ENCODE data around the gene NT5DC2.
A peak's percentile ranks its signal among the peaks of the same experiment; 100 is the strongest.

The NT5DC2 gene

DNA sequence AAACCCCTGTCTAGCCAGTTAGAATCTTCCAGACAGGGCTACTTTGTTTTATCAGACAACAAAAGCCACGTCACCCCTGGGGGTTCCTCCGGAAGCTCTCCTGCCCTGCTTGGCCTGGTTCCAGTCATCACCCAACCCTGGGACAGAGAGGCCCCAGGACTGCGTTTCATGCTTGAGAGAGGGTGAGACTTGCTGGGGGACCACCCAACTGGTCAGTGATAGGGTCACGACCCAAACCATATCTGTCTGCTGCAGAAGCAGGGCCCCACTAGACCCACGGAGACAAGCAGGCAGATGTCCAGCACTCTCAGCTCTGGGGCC lies 1.2 kb downstream of the NT5DC2 start:
- H2AK5ac ChIP-seq (ENCODE audit: low read length), result peak overlapping the region; percentile 12
- peaks cover 32% of the 10 kb centered on the region for H3K79me1 ChIP-seq (ENCODE audit: low read length)
- no peak overlapping the region for H3K18ac ChIP-seq (ENCODE audit: low read length)
- peaks cover 12% of the 10 kb centered on the region for H3K36me3 ChIP-seq (ENCODE audit: control insufficient read depth, insufficient read depth, low read length)
- H2BK120ac ChIP-seq (ENCODE audit: low read depth, low read length), result no peak overlapping the region
- no peak overlapping the region for H4K5ac ChIP-seq (ENCODE audit: low read length)
- no peak overlapping the region for H4K8ac ChIP-seq (ENCODE audit: low read depth, low read length)
- peak; percentile 37 for DNase-seq
- peak overlapping the region; percentile 96 for H3K9ac ChIP-seq (ENCODE audit: low read length)
- peaks cover 38% of the 10 kb centered on the region for H3K79me2 ChIP-seq (ENCODE audit: control insufficient read depth, insufficient read depth, low read length)
- peak overlapping the region; percentile 84 for H3K4me3 ChIP-seq (ENCODE audit: low read length)
- H3K4me1 ChIP-seq (ENCODE audit: control insufficient read depth, low read depth, low read length), result peaks cover 8% of the 10 kb centered on the region
- peak overlapping the region; percentile 96 for H3K23ac ChIP-seq (ENCODE audit: low read length)
- H3K27me3 ChIP-seq (ENCODE audit: insufficient read depth, low read length, poor library complexity), result no peaks in the 10 kb centered on the region
- no peak overlapping the region for H2BK5ac ChIP-seq (ENCODE audit: low read length)
- H2BK15ac ChIP-seq (replicated peaks; ENCODE audit: low read depth), result no peak overlapping the region
- no peak overlapping the region for H3K4ac ChIP-seq (ENCODE audit: low read depth, low read length)
- peak overlapping the region; percentile 88 for H3K4me2 ChIP-seq (ENCODE audit: low read length)
- no peak overlapping the region for H3K27ac ChIP-seq (ENCODE audit: low read depth, low read length)
- H3K56ac ChIP-seq (ENCODE audit: low read length), result peak overlapping the region; percentile 95
- WGBS (ENCODE audit: extremely low coverage, insufficient coverage, low lambda C conversion rate), result no CpG with 5 or more reads among the region's 5 CpGs

DNA sequence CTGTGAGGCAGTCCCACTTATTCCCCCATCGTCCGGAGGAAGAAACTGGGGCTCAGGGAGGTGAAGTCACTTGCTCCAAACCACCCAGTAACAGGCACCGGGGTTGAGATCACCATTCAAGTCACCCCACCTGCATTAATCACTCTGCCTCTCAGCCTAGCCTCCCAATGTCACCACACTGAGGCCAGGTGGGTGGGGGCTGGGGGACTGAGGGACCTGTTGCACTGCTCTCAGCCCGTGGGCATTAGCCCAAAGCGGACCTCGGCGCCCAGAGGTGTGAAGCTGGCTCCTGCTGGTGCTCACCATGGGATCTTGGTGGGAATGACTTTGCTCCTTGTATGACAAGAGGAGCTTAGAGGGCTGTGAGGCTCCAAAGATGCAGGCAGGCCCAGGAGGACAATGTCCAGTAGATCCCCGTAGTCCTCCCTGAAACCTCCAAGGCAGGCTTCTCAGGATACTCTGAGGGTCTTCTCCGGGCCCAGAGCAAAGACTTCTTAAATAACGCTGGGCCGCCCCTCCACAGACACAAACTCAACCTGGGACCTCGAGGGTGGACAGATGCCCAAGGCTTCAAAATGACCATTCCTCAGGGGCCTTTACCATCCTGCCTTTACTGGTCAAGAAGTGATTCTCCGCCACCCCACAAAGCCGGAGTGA lies 1.7 kb downstream of the NT5DC2 start:
- H2BK5ac ChIP-seq (ENCODE audit: low read length), result no peak overlapping the region
- no peak overlapping the region for H2BK15ac ChIP-seq (replicated peaks; ENCODE audit: low read depth)
- H3K18ac ChIP-seq (ENCODE audit: low read length), result no peak overlapping the region
- no peak overlapping the region for H3K27ac ChIP-seq (ENCODE audit: low read depth, low read length)
- H3K4me3 ChIP-seq (ENCODE audit: low read length), result peak overlapping the region; percentile 16
- no peak overlapping the region for H3K23ac ChIP-seq (ENCODE audit: low read length)
- peaks cover 30% of the 10 kb centered on the region for H3K79me1 ChIP-seq (ENCODE audit: low read length)
- WGBS (ENCODE audit: extremely low coverage, insufficient coverage, low lambda C conversion rate), result no CpG with 5 or more reads among the region's 14 CpGs
- H3K9ac ChIP-seq (ENCODE audit: low read length), result peak overlapping the region; percentile 96
- no peak for DNase-seq
- H3K56ac ChIP-seq (ENCODE audit: low read length), result peak overlapping the region; percentile 95
- no peak overlapping the region for H2BK120ac ChIP-seq (ENCODE audit: low read depth, low read length)
- H3K4ac ChIP-seq (ENCODE audit: low read depth, low read length), result no peak overlapping the region
- H3K27me3 ChIP-seq (ENCODE audit: insufficient read depth, low read length, poor library complexity), result no peaks in the 10 kb centered on the region
- peak overlapping the region; percentile 88 for H3K4me2 ChIP-seq (ENCODE audit: low read length)
- H3K79me2 ChIP-seq (ENCODE audit: control insufficient read depth, insufficient read depth, low read length), result peaks cover 33% of the 10 kb centered on the region
- no peak overlapping the region for H4K8ac ChIP-seq (ENCODE audit: low read depth, low read length)
- H4K5ac ChIP-seq (ENCODE audit: low read length), result no peak overlapping the region
- H3K4me1 ChIP-seq (ENCODE audit: control insufficient read depth, low read depth, low read length), result peaks cover 7% of the 10 kb centered on the region
- H3K36me3 ChIP-seq (ENCODE audit: control insufficient read depth, insufficient read depth, low read length), result peaks cover 12% of the 10 kb centered on the region
- no peak overlapping the region for H2AK5ac ChIP-seq (ENCODE audit: low read length)

DNA sequence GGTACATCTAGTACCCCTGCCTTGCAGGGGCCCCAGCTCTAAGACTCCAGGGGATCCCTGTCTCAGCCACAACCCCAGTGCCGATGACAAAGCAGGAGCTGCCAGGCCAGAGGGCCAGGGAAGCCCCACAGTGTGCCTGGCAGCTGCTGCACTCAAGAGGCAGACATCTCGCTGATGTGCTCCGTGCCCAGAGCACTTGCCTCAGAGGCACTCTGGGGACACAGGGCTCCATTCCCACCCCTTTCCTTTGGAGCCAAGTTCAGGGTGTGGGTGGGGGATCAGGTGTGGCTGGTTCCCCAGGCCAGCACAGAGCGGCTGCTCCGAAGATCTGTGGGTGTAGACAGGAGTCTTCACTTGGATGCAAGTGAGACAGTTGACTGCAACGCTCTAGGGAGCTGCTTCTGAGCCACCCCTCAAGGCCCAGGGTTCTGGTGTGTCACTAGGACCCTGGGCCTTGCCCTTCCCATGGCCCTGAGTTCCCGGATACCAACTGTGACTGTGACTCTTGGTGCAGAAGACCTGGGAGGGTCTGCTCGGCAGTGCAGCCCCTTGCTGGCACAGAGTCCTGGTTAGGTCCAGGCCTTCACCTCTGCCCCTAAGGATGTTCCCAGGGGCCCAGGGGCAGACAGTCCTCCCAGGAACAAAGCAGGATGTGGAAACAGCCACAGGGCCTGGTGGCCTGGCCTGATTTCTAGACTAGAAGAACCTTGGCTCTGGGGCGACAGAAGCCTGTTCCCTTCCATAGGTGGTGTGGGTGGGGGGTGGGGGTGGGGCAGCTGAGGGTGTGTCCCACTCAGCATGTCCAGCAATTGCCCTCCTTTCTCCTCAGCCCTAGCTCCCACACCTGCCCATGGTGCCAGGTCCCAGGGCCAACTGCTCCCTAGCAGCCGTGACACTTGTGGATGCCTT lies 2.5 kb downstream of the NT5DC2 start:
- peaks cover 12% of the 10 kb centered on the region for H3K36me3 ChIP-seq (ENCODE audit: control insufficient read depth, insufficient read depth, low read length)
- no peak overlapping the region for H2AK5ac ChIP-seq (ENCODE audit: low read length)
- H3K4me2 ChIP-seq (ENCODE audit: low read length), result no peak overlapping the region
- H4K5ac ChIP-seq (ENCODE audit: low read length), result no peak overlapping the region
- peaks cover 7% of the 10 kb centered on the region for H3K4me1 ChIP-seq (ENCODE audit: control insufficient read depth, low read depth, low read length)
- H3K9ac ChIP-seq (ENCODE audit: low read length), result peak overlapping the region; percentile 31
- no peak for DNase-seq
- H3K79me1 ChIP-seq (ENCODE audit: low read length), result peaks cover 30% of the 10 kb centered on the region
- H3K18ac ChIP-seq (ENCODE audit: low read length), result no peak overlapping the region
- no peak overlapping the region for H3K4ac ChIP-seq (ENCODE audit: low read depth, low read length)
- no peak overlapping the region for H2BK120ac ChIP-seq (ENCODE audit: low read depth, low read length)
- H4K8ac ChIP-seq (ENCODE audit: low read depth, low read length), result no peak overlapping the region
- H3K23ac ChIP-seq (ENCODE audit: low read length), result no peak overlapping the region
- peaks cover 30% of the 10 kb centered on the region for H3K79me2 ChIP-seq (ENCODE audit: control insufficient read depth, insufficient read depth, low read length)
- WGBS (ENCODE audit: extremely low coverage, insufficient coverage, low lambda C conversion rate), result no CpG with 5 or more reads among the region's 10 CpGs
- H3K56ac ChIP-seq (ENCODE audit: low read length), result no peak overlapping the region
- H3K27ac ChIP-seq (ENCODE audit: low read depth, low read length), result no peak overlapping the region
- no peaks in the 10 kb centered on the region for H3K27me3 ChIP-seq (ENCODE audit: insufficient read depth, low read length, poor library complexity)
- no peak overlapping the region for H2BK5ac ChIP-seq (ENCODE audit: low read length)
- no peak overlapping the region for H3K4me3 ChIP-seq (ENCODE audit: low read length)
- H2BK15ac ChIP-seq (replicated peaks; ENCODE audit: low read depth), result no peak overlapping the region

DNA sequence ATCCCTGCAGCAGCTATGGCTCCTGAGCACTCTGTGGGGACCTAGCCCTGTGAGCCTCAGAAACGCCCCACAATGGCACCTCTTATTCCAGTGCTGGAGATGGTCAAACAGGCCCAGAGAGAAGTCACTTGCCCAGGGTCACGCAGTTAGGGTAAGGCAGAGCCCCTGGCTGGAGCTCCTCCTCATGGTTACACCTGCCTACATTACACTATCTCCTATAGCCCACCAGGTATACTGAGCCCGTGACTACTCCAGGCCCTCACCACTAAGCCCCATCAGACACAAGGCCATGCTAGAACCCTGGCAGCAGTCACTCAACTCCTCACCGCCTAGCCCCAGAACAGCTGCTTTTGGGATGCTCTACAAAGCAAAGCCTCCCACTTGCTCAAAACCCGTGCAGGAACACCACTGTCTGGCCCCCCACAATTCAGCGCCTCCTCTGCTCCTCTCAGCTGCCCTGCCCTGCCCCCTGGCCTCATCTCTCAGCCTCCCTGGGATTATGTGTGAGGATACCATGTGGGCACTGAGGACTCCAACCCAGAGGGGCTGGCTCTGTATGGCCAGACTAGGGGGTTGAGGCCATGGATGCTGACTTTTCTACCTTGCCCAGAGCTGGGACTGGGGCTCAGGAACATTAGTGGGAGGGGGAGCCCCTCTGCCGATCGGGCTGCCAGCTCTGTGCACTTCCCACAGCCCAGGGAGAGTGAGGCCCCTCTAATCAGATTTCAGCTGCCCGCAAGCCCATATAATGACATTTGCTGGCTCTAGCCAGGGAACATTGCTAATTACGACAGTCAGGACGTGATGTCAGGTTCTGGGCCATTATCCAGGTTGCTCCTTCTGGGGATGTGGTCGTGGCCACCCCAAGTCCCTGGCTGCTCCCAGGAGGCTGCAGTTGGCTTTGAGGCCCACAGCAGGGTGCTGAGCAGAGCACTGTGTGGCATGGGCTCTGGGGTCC lies 4.0 kb downstream of the NT5DC2 start:
- Histone ChIP-seq H2BK120ac (ENCODE audit: low read depth, low read length) (no peak overlapping the region), H3K27me3 (ENCODE audit: insufficient read depth, low read length, poor library complexity) (no peaks in the 10 kb centered on the region), H2AK5ac (ENCODE audit: low read length) (no peak overlapping the region), H3K4me3 (ENCODE audit: low read length) (no peak overlapping the region), H4K8ac (ENCODE audit: low read depth, low read length) (no peak overlapping the region), H3K27ac (ENCODE audit: low read depth, low read length) (no peak overlapping the region), H4K5ac (ENCODE audit: low read length) (no peak overlapping the region), H2BK15ac (replicated peaks; ENCODE audit: low read depth) (no peak overlapping the region), H3K56ac (ENCODE audit: low read length) (no peak overlapping the region), H3K4me1 (ENCODE audit: control insufficient read depth, low read depth, low read length) (peaks cover 6% of the 10 kb centered on the region), H3K23ac (ENCODE audit: low read length) (no peak overlapping the region), H2BK5ac (ENCODE audit: low read length) (no peak overlapping the region), H3K4ac (ENCODE audit: low read depth, low read length) (no peak overlapping the region), H3K18ac (ENCODE audit: low read length) (no peak overlapping the region), H3K79me1 (ENCODE audit: low read length) (peaks cover 30% of the 10 kb centered on the region), H3K79me2 (ENCODE audit: control insufficient read depth, insufficient read depth, low read length) (peaks cover 30% of the 10 kb centered on the region), H3K9ac (ENCODE audit: low read length) (no peak overlapping the region), H3K36me3 (ENCODE audit: control insufficient read depth, insufficient read depth, low read length) (peaks cover 19% of the 10 kb centered on the region), H3K4me2 (ENCODE audit: low read length) (no peak overlapping the region)
- no peak for DNase-seq
- WGBS (ENCODE audit: extremely low coverage, insufficient coverage, low lambda C conversion rate), result no CpG with 5 or more reads among the region's 12 CpGs

DNA sequence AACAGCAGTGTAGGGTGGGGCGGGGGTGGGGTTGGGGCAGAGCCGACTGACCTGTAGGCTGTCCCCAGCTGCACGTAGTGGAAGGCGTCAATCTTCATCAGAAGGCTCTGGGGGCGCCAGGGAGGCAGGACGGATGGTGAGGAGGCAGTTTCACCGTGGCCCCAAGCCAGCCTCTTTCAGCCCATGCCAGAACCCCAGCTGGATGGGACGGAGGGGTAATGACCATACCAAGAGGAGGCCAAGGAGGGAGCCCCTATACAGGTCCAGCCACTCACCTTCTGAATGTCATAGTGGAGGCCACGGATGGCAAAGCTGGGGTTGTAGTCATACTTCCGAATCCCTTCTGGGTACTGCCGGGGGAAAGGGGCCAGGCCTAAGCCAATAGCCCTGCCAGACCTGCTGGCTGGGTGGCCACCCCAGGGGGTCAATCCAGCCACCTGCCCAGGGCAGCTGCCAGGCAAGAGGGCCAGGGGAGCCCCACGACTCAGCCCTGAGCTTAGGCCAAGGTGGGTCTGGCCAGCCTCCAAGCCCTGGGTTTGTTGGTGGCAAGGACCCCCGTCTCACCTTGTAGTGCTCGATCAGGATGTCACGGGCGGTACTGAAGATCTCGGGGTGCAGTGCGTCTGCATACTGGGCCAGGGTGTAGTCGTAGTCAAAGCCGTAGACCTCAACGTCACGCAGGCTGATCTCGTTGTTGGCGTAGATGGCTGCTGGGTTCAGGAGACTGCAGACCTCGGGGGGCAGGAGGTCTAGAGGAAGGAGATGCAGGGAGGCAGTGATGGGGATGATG lies 4.9 kb downstream of the NT5DC2 start:
- no CpG with 5 or more reads among the region's 25 CpGs for WGBS (ENCODE audit: extremely low coverage, insufficient coverage, low lambda C conversion rate)

More for the DNA sequence above, 4.9 kb downstream of the NT5DC2 start:
- no peak overlapping the region for H3K56ac ChIP-seq (ENCODE audit: low read length)
- H3K27me3 ChIP-seq (ENCODE audit: insufficient read depth, low read length, poor library complexity), result no peaks in the 10 kb centered on the region
- no peak overlapping the region for H3K23ac ChIP-seq (ENCODE audit: low read length)
- no peak for DNase-seq
- peaks cover 25% of the 10 kb centered on the region for H3K36me3 ChIP-seq (ENCODE audit: control insufficient read depth, insufficient read depth, low read length)
- no peak overlapping the region for H3K9ac ChIP-seq (ENCODE audit: low read length)
- no peak overlapping the region for H2BK5ac ChIP-seq (ENCODE audit: low read length)
- H3K27ac ChIP-seq (ENCODE audit: low read depth, low read length), result no peak overlapping the region
- H3K4ac ChIP-seq (ENCODE audit: low read depth, low read length), result no peak overlapping the region
- H3K4me2 ChIP-seq (ENCODE audit: low read length), result no peak overlapping the region
- peaks cover 30% of the 10 kb centered on the region for H3K79me2 ChIP-seq (ENCODE audit: control insufficient read depth, insufficient read depth, low read length)
- H4K5ac ChIP-seq (ENCODE audit: low read length), result no peak overlapping the region
- H2BK120ac ChIP-seq (ENCODE audit: low read depth, low read length), result no peak overlapping the region
- H3K4me3 ChIP-seq (ENCODE audit: low read length), result no peak overlapping the region
- H2AK5ac ChIP-seq (ENCODE audit: low read length), result no peak overlapping the region
- no peak overlapping the region for H3K18ac ChIP-seq (ENCODE audit: low read length)
- H3K79me1 ChIP-seq (ENCODE audit: low read length), result peaks cover 30% of the 10 kb centered on the region
- peaks cover 3% of the 10 kb centered on the region for H3K4me1 ChIP-seq (ENCODE audit: control insufficient read depth, low read depth, low read length)
- H2BK15ac ChIP-seq (replicated peaks; ENCODE audit: low read depth), result no peak overlapping the region
- H4K8ac ChIP-seq (ENCODE audit: low read depth, low read length), result no peak overlapping the region
